ENCODE results near the gene LMBR1. TPM values are rescaled to one million over a fixed set of nuclear protein-coding genes. Genes with fewer than 3 reads are reported as not detected.

The LMBR1 gene
- total and polyA plus RNA-seq, 2 of the 13 experiments (the other 11 are each of a cell fraction or from before 2014, with no cell fraction given) = 20.9 to 39.6 TPM

DNA sequence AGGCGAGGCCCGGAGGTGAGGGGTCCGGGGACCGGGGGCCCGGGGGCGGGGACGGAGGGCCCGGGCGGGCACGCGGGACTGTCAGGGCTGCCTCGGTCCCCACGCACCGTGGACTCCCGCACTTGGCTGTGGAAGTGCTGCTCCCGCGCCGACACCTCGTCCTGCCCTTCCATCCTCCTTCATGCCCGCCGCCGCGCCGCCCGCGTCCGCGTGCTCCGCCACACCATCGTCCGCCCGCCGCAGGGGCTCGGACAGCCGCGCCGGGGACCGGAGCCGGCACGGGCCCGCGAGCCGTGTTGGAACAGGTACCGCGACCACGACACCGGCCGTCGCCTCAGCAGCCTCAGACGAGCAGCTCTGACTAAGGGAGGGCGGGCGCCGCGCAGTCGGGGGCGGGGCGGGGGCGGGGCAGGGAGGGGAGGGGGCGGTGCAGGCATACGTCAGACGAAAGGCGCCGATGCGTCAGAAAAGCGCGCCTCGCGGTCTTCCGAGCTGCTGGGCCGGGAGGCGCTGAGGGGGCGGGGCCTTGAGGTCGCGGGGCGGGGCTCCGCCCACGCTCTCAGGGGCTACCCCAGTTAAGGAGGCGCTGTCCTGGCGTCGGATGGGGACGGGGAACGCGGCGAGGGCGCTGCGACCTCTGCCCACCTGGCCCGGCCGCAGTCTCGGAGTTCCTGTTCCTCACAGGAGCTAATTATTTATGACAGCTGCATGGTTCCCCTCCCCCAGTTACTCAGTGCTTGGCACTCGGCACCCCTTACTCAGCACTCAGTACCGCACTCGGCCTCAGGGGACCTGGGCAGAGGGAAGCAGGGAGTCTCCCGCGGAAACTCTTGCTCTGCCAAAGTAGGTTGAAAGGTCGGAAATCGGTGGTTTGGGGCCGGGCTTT lies at the start of gene LMBR1 (continued):
- TF ChIP-seq, protein P1, sequence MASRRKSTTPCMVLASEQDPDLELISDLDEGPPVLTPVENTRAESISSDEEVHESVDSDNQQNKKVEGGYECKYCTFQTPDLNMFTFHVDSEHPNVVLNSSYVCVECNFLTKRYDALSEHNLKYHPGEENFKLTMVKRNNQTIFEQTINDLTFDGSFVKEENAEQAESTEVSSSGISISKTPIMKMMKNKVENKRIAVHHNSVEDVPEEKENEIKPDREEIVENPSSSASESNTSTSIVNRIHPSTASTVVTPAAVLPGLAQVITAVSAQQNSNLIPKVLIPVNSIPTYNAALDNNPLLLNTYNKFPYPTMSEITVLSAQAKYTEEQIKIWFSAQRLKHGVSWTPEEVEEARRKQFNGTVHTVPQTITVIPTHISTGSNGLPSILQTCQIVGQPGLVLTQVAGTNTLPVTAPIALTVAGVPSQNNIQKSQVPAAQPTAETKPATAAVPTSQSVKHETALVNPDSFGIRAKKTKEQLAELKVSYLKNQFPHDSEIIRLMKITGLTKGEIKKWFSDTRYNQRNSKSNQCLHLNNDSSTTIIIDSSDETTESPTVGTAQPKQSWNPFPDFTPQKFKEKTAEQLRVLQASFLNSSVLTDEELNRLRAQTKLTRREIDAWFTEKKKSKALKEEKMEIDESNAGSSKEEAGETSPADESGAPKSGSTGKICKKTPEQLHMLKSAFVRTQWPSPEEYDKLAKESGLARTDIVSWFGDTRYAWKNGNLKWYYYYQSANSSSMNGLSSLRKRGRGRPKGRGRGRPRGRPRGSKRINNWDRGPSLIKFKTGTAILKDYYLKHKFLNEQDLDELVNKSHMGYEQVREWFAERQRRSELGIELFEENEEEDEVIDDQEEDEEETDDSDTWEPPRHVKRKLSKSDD (CRISPR knock-in tag; IDR thresholded peaks at IDR 0.05; ENCODE audit: low read depth) = peak; percentile 51; the same call in 1 of the 2 replicates
- TF ChIP-seq CBX5 (CRISPR knock-in tag; IDR thresholded peaks at IDR 0.05; ENCODE audit: borderline replicate concordance) = no peak; the same call in 1 of the 2 replicates
- TF ChIP-seq, protein P2, sequence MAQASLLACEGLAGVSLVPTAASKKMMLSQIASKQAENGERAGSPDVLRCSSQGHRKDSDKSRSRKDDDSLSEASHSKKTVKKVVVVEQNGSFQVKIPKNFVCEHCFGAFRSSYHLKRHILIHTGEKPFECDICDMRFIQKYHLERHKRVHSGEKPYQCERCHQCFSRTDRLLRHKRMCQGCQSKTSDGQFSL (CRISPR knock-in tag; IDR thresholded peaks at IDR 0.05) = no peak; the same call in 1 of the 2 replicates
- no peak for TF ChIP-seq AKAP8 (CRISPR knock-in tag; IDR thresholded peaks at IDR 0.05)
- no peak for TF ChIP-seq ZNF567 (CRISPR knock-in tag; IDR thresholded peaks at IDR 0.05; ENCODE audit: borderline replicate concordance)
- TF ChIP-seq MTF2 (CRISPR knock-in tag; IDR thresholded peaks at IDR 0.05; ENCODE audit: borderline replicate concordance) = no peak
- TF ChIP-seq, protein P3, sequence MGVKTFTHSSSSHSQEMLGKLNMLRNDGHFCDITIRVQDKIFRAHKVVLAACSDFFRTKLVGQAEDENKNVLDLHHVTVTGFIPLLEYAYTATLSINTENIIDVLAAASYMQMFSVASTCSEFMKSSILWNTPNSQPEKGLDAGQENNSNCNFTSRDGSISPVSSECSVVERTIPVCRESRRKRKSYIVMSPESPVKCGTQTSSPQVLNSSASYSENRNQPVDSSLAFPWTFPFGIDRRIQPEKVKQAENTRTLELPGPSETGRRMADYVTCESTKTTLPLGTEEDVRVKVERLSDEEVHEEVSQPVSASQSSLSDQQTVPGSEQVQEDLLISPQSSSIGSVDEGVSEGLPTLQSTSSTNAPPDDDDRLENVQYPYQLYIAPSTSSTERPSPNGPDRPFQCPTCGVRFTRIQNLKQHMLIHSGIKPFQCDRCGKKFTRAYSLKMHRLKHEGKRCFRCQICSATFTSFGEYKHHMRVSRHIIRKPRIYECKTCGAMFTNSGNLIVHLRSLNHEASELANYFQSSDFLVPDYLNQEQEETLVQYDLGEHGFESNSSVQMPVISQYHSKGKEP (CRISPR knock-in tag; IDR thresholded peaks at IDR 0.05) = no peak
- TF ChIP-seq, protein P4, sequence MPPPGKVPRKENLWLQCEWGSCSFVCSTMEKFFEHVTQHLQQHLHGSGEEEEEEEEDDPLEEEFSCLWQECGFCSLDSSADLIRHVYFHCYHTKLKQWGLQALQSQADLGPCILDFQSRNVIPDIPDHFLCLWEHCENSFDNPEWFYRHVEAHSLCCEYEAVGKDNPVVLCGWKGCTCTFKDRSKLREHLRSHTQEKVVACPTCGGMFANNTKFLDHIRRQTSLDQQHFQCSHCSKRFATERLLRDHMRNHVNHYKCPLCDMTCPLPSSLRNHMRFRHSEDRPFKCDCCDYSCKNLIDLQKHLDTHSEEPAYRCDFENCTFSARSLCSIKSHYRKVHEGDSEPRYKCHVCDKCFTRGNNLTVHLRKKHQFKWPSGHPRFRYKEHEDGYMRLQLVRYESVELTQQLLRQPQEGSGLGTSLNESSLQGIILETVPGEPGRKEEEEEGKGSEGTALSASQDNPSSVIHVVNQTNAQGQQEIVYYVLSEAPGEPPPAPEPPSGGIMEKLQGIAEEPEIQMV (CRISPR knock-in tag; IDR thresholded peaks at IDR 0.05; ENCODE audit: low read depth) = no peak; the same call in 1 of the 2 replicates
- no peak for TF ChIP-seq KLF13 (CRISPR knock-in tag; IDR thresholded peaks at IDR 0.05)
- TF ChIP-seq, protein P5, sequence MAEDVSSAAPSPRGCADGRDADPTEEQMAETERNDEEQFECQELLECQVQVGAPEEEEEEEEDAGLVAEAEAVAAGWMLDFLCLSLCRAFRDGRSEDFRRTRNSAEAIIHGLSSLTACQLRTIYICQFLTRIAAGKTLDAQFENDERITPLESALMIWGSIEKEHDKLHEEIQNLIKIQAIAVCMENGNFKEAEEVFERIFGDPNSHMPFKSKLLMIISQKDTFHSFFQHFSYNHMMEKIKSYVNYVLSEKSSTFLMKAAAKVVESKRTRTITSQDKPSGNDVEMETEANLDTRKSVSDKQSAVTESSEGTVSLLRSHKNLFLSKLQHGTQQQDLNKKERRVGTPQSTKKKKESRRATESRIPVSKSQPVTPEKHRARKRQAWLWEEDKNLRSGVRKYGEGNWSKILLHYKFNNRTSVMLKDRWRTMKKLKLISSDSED (CRISPR knock-in tag; IDR thresholded peaks at IDR 0.05) = no peak
- TF ChIP-seq ZNF124 (CRISPR knock-in tag; IDR thresholded peaks at IDR 0.05) = no peak; the same call in 1 of the 2 replicates
- no peak for TF ChIP-seq KLF11 (CRISPR knock-in tag; IDR thresholded peaks at IDR 0.05)
- peak; percentile 20; the same call in 1 of the 2 replicates for TF ChIP-seq RXRB (CRISPR knock-in tag; IDR thresholded peaks at IDR 0.05; ENCODE audit: borderline replicate concordance)
- TF ChIP-seq, protein P6, sequence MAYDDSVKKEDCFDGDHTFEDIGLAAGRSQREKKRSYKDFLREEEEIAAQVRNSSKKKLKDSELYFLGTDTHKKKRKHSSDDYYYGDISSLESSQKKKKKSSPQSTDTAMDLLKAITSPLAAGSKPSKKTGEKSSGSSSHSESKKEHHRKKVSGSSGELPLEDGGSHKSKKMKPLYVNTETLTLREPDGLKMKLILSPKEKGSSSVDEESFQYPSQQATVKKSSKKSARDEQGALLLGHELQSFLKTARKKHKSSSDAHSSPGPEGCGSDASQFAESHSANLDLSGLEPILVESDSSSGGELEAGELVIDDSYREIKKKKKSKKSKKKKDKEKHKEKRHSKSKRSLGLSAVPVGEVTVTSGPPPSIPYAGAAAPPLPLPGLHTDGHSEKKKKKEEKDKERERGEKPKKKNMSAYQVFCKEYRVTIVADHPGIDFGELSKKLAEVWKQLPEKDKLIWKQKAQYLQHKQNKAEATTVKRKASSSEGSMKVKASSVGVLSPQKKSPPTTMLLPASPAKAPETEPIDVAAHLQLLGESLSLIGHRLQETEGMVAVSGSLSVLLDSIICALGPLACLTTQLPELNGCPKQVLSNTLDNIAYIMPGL (CRISPR knock-in tag; IDR thresholded peaks at IDR 0.05; ENCODE audit: borderline replicate concordance in 1 of 2, low read depth in 1 of 2) = peak; percentile 53 to 69; a peak in 3 of 4 replicates

Measured in HepG2 (cell line).